GM12878 (cell line): ENCODE results near the gene IFT122. TPM values are rescaled to one million over a fixed set of nuclear protein-coding genes. Genes with fewer than 3 reads are reported as not detected.
A peak's percentile ranks its signal among the peaks of the same experiment; 100 is the strongest.

Experiments
- ATF7 ChIP-seq: fragments of 450-650 bp; IDR thresholded peaks from 2 replicates; pipeline ENCODE4 v1.6.1; 2016; ENCODE audit warnings: low read depth, mild to moderate bottlenecking
- CBFB ChIP-seq: IDR thresholded peaks from 2 replicates; pipeline ENCODE4 v1.6.1; 2016; ENCODE audit warnings: antibody characterized with exemption, low read depth
- CEBPB ChIP-seq, 2 experiments: fragments of 150-350 bp in 1 of 2; IDR thresholded peaks; 2 replicates each; pipeline ENCODE4 v1.6.1; 2012 to 2014; ENCODE audit warnings: low read depth in 2 of 2, low read length in 2 of 2, borderline replicate concordance in 1 of 2, inconsistent platforms in 1 of 2
- EGR1 ChIP-seq, 2 experiments: IDR thresholded peaks; 1 replicate in 1 of 2; 2 replicates in 1 of 2; pipeline ENCODE4 v1.6.1; 2011 to 2012; ENCODE audit warnings: low read depth in 2 of 2, low read length in 2 of 2, borderline replicate concordance in 1 of 2, mild to moderate bottlenecking in 1 of 2, moderate library complexity in 1 of 2
- JUND ChIP-seq: IDR thresholded peaks from 2 replicates; pipeline ENCODE4 v1.6.1; 2012; ENCODE audit warnings: low read depth, mild to moderate bottlenecking, low read length, improper control_type of control experiment, moderate library complexity
- LARP7 ChIP-seq: fragments of 450-650 bp; IDR thresholded peaks from 2 replicates; pipeline ENCODE4 v1.6.1; 2017; ENCODE audit warnings: mild to moderate bottlenecking
- POU2F2 ChIP-seq: IDR thresholded peaks from 3 replicates; pipeline ENCODE4 v1.6.1; 2011; ENCODE audit warnings: low read depth, mild to moderate bottlenecking, low read length, borderline replicate concordance
- RB1 ChIP-seq: fragments of 450-650 bp; formaldehyde crosslinking; IDR thresholded peaks from 2 replicates; pipeline ENCODE4 v1.6.1; 2017; ENCODE audit warnings: mild to moderate bottlenecking, borderline replicate concordance
- TCF12 ChIP-seq: IDR thresholded peaks from 2 replicates; pipeline ENCODE4 v1.6.1; 2011; ENCODE audit warnings: low read depth, mild to moderate bottlenecking, low read length
- ZBED1 ChIP-seq: IDR thresholded peaks from 2 replicates; pipeline ENCODE4 v1.6.1; 2016; ENCODE audit warnings: borderline replicate concordance
- ZNF24 ChIP-seq: fragments of 450-650 bp; IDR thresholded peaks from 2 replicates; pipeline ENCODE4 v1.6.1; 2017; ENCODE audit warnings: antibody characterized with exemption, mild to moderate bottlenecking
- ZNF384 ChIP-seq: IDR thresholded peaks from 2 replicates; pipeline ENCODE4 v1.6.1; 2012; ENCODE audit warnings: low read depth, mild to moderate bottlenecking, low read length, improper control_type of control experiment, borderline replicate concordance
- ZNF622 ChIP-seq: fragments of 450-650 bp; IDR thresholded peaks from 2 replicates; pipeline ENCODE4 v1.6.1; 2017; ENCODE audit warnings: mild to moderate bottlenecking, inconsistent platforms
- polyA plus RNA-seq, 11 experiments: library from polyadenylated mRNA; depleted of rRNA in 4 of 11; unstranded in 6 of 11; stranded (reverse) in 5 of 11; fragments of >200 nt; fragmentation: Nextera tagmentation in 4 of 11; fragmentation: Illumina TruSeq in 1 of 11; extraction: Ambion mirVana in 4 of 11; extraction: Trizol in 1 of 11; gene quantifications; 1 replicate in 1 of 11; 2 replicates in 10 of 11; pipeline versions ENCODE4 v1.2.1 to v1.2.3, GENCODE V29; 2011 to 2016; ENCODE audit warnings: inconsistent platforms in 2 of 11, missing spikeins in 2 of 11, low read depth in 1 of 11
- total RNA-seq, 4 experiments: library from RNA; depleted of rRNA in 3 of 4; stranded (reverse); fragments of >200 nt in 3 of 4; fragmentation: Illumina TruSeq in 1 of 4; extraction: Trizol in 1 of 4; gene quantifications; 2 replicates each; pipeline versions ENCODE4 v1.2.1 to v1.2.3, GENCODE V29; 2013 to 2021
- TF ChIP-seq, protein P1 (sequence below): fragments of 450-650 bp; IDR thresholded peaks from 2 replicates; pipeline ENCODE4 v1.6.1; 2018; ENCODE audit warnings: mild to moderate bottlenecking, low read depth, moderate library complexity; ENCODE audit not compliant: partially characterized antibody
- TF ChIP-seq, protein P2 (sequence below): fragments of 450-650 bp; IDR thresholded peaks from 2 replicates; pipeline ENCODE4 v1.6.1; 2016; ENCODE audit warnings: mild to moderate bottlenecking
- TF ChIP-seq, protein P3 (sequence below): fragments of 450-650 bp; IDR thresholded peaks from 2 replicates; pipeline ENCODE4 v1.6.1; 2018; ENCODE audit warnings: borderline replicate concordance, mild to moderate bottlenecking; ENCODE audit not compliant: partially characterized antibody
- TF ChIP-seq, protein P4 (sequence below): fragments of 450-650 bp; IDR thresholded peaks from 2 replicates; pipeline ENCODE4 v1.6.1; 2016; ENCODE audit warnings: mild to moderate bottlenecking, moderate library complexity, borderline replicate concordance

The IFT122 gene
- total and polyA plus RNA-seq, 10 of the 15 experiments (the other 5 are each of a cell fraction or from before 2014, with no cell fraction given) = 1.8 to 19.2 (median 8.4) TPM

DNA sequence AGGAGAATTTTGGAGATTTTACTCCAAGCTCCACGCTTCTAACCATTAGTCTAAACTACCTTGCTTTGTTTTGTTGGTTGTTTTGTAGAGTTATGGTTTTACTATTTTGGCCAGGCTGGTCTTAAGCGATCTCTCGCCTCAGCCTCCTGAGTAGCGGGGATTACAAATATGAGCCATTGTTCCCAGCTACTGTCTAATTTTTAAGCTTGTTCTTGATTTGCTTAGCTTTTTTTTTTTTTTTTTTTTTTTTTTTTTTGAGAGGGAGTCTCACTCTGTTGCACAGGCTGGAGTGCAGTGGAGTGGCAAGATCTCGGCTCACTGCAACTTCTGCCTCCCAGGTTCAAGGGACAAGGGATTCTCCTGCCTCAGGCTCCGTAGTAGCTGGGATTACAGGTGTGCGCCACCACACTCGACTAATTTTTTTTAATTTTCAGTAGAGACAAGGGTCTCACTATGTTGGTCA lies 40.1 kb upstream of the IFT122 start (continued):
- TF ChIP-seq RB1 (no peak), ZNF384 (peak; percentile 65; the same call in 1 of the 2 replicates), CEBPB (IDR thresholded peaks at IDR 0.05; ENCODE audit: borderline replicate concordance in 1 of 2, low read depth in 2 of 2, low read length in 2 of 2) (no peak), EGR1 (IDR thresholded peaks at IDR 0.05; ENCODE audit: borderline replicate concordance in 1 of 2, low read depth in 2 of 2, low read length in 2 of 2) (no peak), ZNF622 (no peak), ZBED1 (peak; percentile 80; the same call in 1 of the 2 replicates), CBFB (no peak), ATF7 (no peak), TCF12 (no peak), LARP7 (no peak), POU2F2 (no peak; the same call in 2 of the 3 replicates), ZNF24 (no peak), JUND (no peak)
- TF ChIP-seq, protein P1, sequence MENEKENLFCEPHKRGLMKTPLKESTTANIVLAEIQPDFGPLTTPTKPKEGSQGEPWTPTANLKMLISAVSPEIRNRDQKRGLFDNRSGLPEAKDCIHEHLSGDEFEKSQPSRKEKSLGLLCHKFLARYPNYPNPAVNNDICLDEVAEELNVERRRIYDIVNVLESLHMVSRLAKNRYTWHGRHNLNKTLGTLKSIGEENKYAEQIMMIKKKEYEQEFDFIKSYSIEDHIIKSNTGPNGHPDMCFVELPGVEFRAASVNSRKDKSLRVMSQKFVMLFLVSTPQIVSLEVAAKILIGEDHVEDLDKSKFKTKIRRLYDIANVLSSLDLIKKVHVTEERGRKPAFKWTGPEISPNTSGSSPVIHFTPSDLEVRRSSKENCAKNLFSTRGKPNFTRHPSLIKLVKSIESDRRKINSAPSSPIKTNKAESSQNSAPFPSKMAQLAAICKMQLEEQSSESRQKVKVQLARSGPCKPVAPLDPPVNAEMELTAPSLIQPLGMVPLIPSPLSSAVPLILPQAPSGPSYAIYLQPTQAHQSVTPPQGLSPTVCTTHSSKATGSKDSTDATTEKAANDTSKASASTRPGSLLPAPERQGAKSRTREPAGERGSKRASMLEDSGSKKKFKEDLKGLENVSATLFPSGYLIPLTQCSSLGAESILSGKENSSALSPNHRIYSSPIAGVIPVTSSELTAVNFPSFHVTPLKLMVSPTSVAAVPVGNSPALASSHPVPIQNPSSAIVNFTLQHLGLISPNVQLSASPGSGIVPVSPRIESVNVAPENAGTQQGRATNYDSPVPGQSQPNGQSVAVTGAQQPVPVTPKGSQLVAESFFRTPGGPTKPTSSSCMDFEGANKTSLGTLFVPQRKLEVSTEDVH = no peak
- TF ChIP-seq, protein P2, sequence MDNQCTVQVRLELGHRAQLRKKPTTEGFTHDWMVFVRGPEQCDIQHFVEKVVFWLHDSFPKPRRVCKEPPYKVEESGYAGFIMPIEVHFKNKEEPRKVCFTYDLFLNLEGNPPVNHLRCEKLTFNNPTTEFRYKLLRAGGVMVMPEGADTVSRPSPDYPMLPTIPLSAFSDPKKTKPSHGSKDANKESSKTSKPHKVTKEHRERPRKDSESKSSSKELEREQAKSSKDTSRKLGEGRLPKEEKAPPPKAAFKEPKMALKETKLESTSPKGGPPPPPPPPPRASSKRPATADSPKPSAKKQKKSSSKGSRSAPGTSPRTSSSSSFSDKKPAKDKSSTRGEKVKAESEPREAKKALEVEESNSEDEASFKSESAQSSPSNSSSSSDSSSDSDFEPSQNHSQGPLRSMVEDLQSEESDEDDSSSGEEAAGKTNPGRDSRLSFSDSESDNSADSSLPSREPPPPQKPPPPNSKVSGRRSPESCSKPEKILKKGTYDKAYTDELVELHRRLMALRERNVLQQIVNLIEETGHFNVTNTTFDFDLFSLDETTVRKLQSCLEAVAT = peak; percentile 37
- TF ChIP-seq, protein P3, sequence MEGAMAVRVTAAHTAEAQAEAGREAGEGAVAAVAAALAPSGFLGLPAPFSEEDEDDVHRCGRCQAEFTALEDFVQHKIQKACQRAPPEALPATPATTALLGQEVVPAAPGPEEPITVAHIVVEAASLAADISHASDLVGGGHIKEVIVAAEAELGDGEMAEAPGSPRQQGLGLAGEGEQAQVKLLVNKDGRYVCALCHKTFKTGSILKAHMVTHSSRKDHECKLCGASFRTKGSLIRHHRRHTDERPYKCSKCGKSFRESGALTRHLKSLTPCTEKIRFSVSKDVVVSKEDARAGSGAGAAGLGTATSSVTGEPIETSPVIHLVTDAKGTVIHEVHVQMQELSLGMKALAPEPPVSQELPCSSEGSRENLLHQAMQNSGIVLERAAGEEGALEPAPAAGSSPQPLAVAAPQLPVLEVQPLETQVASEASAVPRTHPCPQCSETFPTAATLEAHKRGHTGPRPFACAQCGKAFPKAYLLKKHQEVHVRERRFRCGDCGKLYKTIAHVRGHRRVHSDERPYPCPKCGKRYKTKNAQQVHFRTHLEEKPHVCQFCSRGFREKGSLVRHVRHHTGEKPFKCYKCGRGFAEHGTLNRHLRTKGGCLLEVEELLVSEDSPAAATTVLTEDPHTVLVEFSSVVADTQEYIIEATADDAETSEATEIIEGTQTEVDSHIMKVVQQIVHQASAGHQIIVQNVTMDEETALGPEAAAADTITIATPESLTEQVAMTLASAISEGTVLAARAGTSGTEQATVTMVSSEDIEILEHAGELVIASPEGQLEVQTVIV = no peak
- TF ChIP-seq, protein P4, sequence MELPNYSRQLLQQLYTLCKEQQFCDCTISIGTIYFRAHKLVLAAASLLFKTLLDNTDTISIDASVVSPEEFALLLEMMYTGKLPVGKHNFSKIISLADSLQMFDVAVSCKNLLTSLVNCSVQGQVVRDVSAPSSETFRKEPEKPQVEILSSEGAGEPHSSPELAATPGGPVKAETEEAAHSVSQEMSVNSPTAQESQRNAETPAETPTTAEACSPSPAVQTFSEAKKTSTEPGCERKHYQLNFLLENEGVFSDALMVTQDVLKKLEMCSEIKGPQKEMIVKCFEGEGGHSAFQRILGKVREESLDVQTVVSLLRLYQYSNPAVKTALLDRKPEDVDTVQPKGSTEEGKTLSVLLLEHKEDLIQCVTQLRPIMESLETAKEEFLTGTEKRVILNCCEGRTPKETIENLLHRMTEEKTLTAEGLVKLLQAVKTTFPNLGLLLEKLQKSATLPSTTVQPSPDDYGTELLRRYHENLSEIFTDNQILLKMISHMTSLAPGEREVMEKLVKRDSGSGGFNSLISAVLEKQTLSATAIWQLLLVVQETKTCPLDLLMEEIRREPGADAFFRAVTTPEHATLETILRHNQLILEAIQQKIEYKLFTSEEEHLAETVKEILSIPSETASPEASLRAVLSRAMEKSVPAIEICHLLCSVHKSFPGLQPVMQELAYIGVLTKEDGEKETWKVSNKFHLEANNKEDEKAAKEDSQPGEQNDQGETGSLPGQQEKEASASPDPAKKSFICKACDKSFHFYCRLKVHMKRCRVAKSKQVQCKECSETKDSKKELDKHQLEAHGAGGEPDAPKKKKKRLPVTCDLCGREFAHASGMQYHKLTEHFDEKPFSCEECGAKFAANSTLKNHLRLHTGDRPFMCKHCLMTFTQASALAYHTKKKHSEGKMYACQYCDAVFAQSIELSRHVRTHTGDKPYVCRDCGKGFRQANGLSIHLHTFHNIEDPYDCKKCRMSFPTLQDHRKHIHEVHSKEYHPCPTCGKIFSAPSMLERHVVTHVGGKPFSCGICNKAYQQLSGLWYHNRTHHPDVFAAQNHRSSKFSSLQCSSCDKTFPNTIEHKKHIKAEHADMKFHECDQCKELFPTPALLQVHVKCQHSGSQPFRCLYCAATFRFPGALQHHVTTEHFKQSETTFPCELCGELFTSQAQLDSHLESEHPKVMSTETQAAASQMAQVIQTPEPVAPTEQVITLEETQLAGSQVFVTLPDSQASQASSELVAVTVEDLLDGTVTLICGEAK = no peak
